IMR-90 (cell line): ENCODE measurements around the gene FMN1. TPM values are rescaled to one million over a fixed set of nuclear protein-coding genes. Genes with fewer than 3 reads are reported as not detected.

Experiments
- ATAC-seq: fragments of 200-7000 bp; cut with Tn5 transposase; 2 replicates; pipeline ENCODE4 v1.9.1; 2020; ENCODE audit warnings: low read depth, mild to moderate bottlenecking, moderate library complexity
- BruUV-seq: library from RNA; stranded (reverse); fragments of 400-500 nt; replicated peaks from 2 replicates; lab custom pipeline; 2021; lab: Mats Ljungman, UMichigan
- CTCF ChIA-PET: fragments of 300-600 bp; formaldehyde crosslinking; extraction: SDS; loops from one replicate; lab custom pipeline; 2021; ENCODE audit warnings: antibody characterized with exemption; lab: Yijun Ruan, JAX
- POLR2A ChIA-PET: fragments of 300-600 bp; sonication (Branson Sonifier 250); formaldehyde crosslinking; loops from one replicate; lab custom pipeline; 2022; ENCODE audit warnings: antibody characterized with exemption; ENCODE audit not compliant: unreplicated experiment; lab: Charles Lee
- DNase-seq: peaks from one replicate; pipeline ENCODE4 v3.0.0; 2013
- H2AFZ ChIP-seq: replicated peaks from 2 replicates; pipeline ENCODE3; 2013; ENCODE audit warnings: low read length, mild to moderate bottlenecking; ENCODE audit not compliant: poor library complexity
- H2AK5ac ChIP-seq: 2 replicates; pipeline ENCODE4 v1.6.1; 2013; ENCODE audit warnings: low read depth, low read length, inconsistent platforms
- H2AK9ac ChIP-seq: replicated peaks from 2 replicates; pipeline ENCODE3; 2013; ENCODE audit warnings: mild to moderate bottlenecking, low read depth, low read length, moderate library complexity; ENCODE audit not compliant: poor library complexity
- H2BK120ac ChIP-seq: 2 replicates; pipeline ENCODE4 v1.6.1; 2013; ENCODE audit warnings: low read depth, low read length, inconsistent platforms
- H2BK15ac ChIP-seq: 3 replicates; pipeline ENCODE4 v1.6.1; 2013; ENCODE audit warnings: low read depth, low read length, inconsistent platforms
- H2BK20ac ChIP-seq: 2 replicates; pipeline ENCODE4 v1.6.1; 2013; ENCODE audit warnings: low read depth, mild to moderate bottlenecking, inconsistent platforms, low read length, moderate library complexity
- H2BK5ac ChIP-seq: 2 replicates; pipeline ENCODE4 v1.6.1; 2013; ENCODE audit warnings: mild to moderate bottlenecking, low read depth, low read length, inconsistent platforms; ENCODE audit not compliant: poor library complexity, severe bottlenecking
- H3K14ac ChIP-seq: replicated peaks from 2 replicates; pipeline ENCODE4 v1.6.1; 2013; ENCODE audit warnings: low read depth, low read length, inconsistent platforms
- H3K18ac ChIP-seq: 2 replicates; pipeline ENCODE4 v1.6.1; 2013; ENCODE audit warnings: low read depth, low read length, control low read depth
- H3K23ac ChIP-seq: 2 replicates; pipeline ENCODE4 v1.6.1; 2013; ENCODE audit warnings: low read depth, low read length, inconsistent platforms
- H3K27ac ChIP-seq: 2 replicates; pipeline ENCODE4 v1.5.1; 2013; ENCODE audit warnings: mild to moderate bottlenecking, control low read depth, low read length; ENCODE audit not compliant: insufficient read depth
- H3K27me3 ChIP-seq: 2 replicates; pipeline ENCODE4 v1.6.1; 2013; ENCODE audit warnings: low read length; ENCODE audit not compliant: control insufficient read depth, insufficient read depth
- H3K36me3 ChIP-seq: 2 replicates; pipeline ENCODE4 v1.6.1; 2013; ENCODE audit warnings: low read length, mixed read lengths; ENCODE audit not compliant: control insufficient read depth, insufficient read depth
- H3K4ac ChIP-seq: 2 replicates; pipeline ENCODE4 v1.6.1; 2013; ENCODE audit warnings: low read depth, low read length, inconsistent platforms
- H3K4me1 ChIP-seq: 2 replicates; pipeline ENCODE4 v1.6.1; 2013; ENCODE audit warnings: low read length, mixed read lengths; ENCODE audit not compliant: control insufficient read depth, insufficient read depth
- H3K4me2 ChIP-seq: 2 replicates; pipeline ENCODE4 v1.6.1; 2013; ENCODE audit warnings: low read depth, mild to moderate bottlenecking, control low read depth, low read length, moderate library complexity
- H3K4me3 ChIP-seq: 2 replicates; pipeline ENCODE4 v1.5.1; 2013; ENCODE audit warnings: low read depth, mild to moderate bottlenecking, control low read depth, low read length, moderate library complexity; ENCODE audit not compliant: insufficient read depth
- H3K56ac ChIP-seq: 2 replicates; pipeline ENCODE4 v1.6.1; 2013; ENCODE audit warnings: low read length, inconsistent platforms; ENCODE audit not compliant: insufficient read depth; ENCODE audit errors: extremely low read depth
- H3K79me1 ChIP-seq, 2 experiments: 2 replicates each; pipeline ENCODE4 v1.6.1; 2013; ENCODE audit warnings: low read length in 2 of 2, inconsistent platforms in 1 of 2, low read depth in 1 of 2
- H3K9ac ChIP-seq: 2 replicates; pipeline ENCODE4 v1.6.1; 2013; ENCODE audit warnings: low read depth, low read length, control low read depth
- H3K9me1 ChIP-seq: 2 replicates; pipeline ENCODE4 v1.6.1; 2013; ENCODE audit warnings: low read length, inconsistent platforms; ENCODE audit not compliant: insufficient read depth
- H3K9me3 ChIP-seq: 2 replicates; pipeline ENCODE4 v1.6.1; 2013; ENCODE audit warnings: low read length; ENCODE audit not compliant: control insufficient read depth, insufficient read depth
- H4K20me1 ChIP-seq: 2 replicates; pipeline ENCODE4 v1.6.1; 2013; ENCODE audit warnings: low read length, inconsistent platforms; ENCODE audit not compliant: insufficient read depth
- H4K5ac ChIP-seq: 2 replicates; pipeline ENCODE4 v1.6.1; 2013; ENCODE audit warnings: mild to moderate bottlenecking, low read depth, low read length, control low read depth
- H4K8ac ChIP-seq, 2 experiments: 2 replicates each; pipeline ENCODE4 v1.6.1; 2013; ENCODE audit warnings: low read depth in 2 of 2, low read length in 2 of 2, control low read depth in 1 of 2, inconsistent platforms in 1 of 2
- H4K91ac ChIP-seq: 2 replicates; pipeline ENCODE4 v1.6.1; 2013; ENCODE audit warnings: low read depth, low read length, inconsistent platforms; ENCODE audit not compliant: insufficient read depth
- BHLHE40 ChIP-seq: fragments of 150-350 bp; IDR thresholded peaks from 2 replicates; pipeline ENCODE4 v1.6.1; 2016; ENCODE audit warnings: mild to moderate bottlenecking, low read depth, low read length
- CEBPB ChIP-seq: IDR thresholded peaks from 2 replicates; pipeline ENCODE4 v1.6.1; 2012; ENCODE audit warnings: low read depth, low read length, improper control_type of control experiment
- CHD1 ChIP-seq: IDR thresholded peaks from 2 replicates; pipeline ENCODE4 v1.6.1; 2012; ENCODE audit warnings: low read depth, low read length, improper control_type of control experiment
- CTCF ChIP-seq: conservative IDR thresholded peaks from 2 replicates; pipeline ENCODE4 v1.5.1; 2012; ENCODE audit warnings: mild to moderate bottlenecking, low read depth, low read length, improper control_type of control experiment
- ELK1 ChIP-seq: fragments of 150-350 bp; IDR thresholded peaks from 2 replicates; pipeline ENCODE4 v1.6.1; 2016; ENCODE audit warnings: low read depth, mild to moderate bottlenecking, low read length, moderate library complexity, borderline replicate concordance
- FOS ChIP-seq: fragments of 150-350 bp; IDR thresholded peaks from 2 replicates; pipeline ENCODE4 v1.6.1; 2016; ENCODE audit warnings: low read depth, low read length
- MAFK ChIP-seq: IDR thresholded peaks from 2 replicates; pipeline ENCODE4 v1.6.1; 2012; ENCODE audit warnings: low read depth, low read length, improper control_type of control experiment
- MAZ ChIP-seq: IDR thresholded peaks from 2 replicates; pipeline ENCODE4 v1.6.1; 2012; ENCODE audit warnings: low read depth, mild to moderate bottlenecking, low read length, improper control_type of control experiment, moderate library complexity, borderline replicate concordance
- MXI1 ChIP-seq: IDR thresholded peaks from 2 replicates; pipeline ENCODE4 v1.6.1; 2012; ENCODE audit warnings: low read depth, mild to moderate bottlenecking, low read length, moderate library complexity, borderline replicate concordance
- NFE2L2 ChIP-seq: fragments of 150-350 bp; IDR thresholded peaks from 2 replicates; pipeline ENCODE4 v1.6.1; 2016; ENCODE audit warnings: low read depth, mild to moderate bottlenecking, low read length
- POLR2A ChIP-seq: IDR thresholded peaks from 2 replicates; pipeline ENCODE4 v1.6.1; 2012; ENCODE audit warnings: mild to moderate bottlenecking, low read depth, low read length
- RAD21 ChIP-seq: IDR thresholded peaks from 2 replicates; pipeline ENCODE4 v1.6.1; 2012; ENCODE audit warnings: low read length, improper control_type of control experiment
- RCOR1 ChIP-seq: IDR thresholded peaks from 2 replicates; pipeline ENCODE4 v1.6.1; 2012; ENCODE audit warnings: mild to moderate bottlenecking, low read length, improper control_type of control experiment; ENCODE audit not compliant: insufficient replicate concordance
- RFX5 ChIP-seq: IDR thresholded peaks from 2 replicates; pipeline ENCODE4 v1.8.0; 2012; ENCODE audit warnings: low read depth, mild to moderate bottlenecking, low read length, moderate library complexity
- SMC3 ChIP-seq: fragments of 150-350 bp; IDR thresholded peaks from 2 replicates; pipeline ENCODE4 v1.6.1; 2016; ENCODE audit warnings: low read depth, mild to moderate bottlenecking, antibody characterized with exemption, low read length, moderate library complexity
- USF2 ChIP-seq: fragments of 150-350 bp; IDR thresholded peaks from 2 replicates; pipeline ENCODE4 v1.6.1; 2017; ENCODE audit warnings: mild to moderate bottlenecking, antibody characterized with exemption, low read length, low read depth
- WGBS, 2 experiments: methylation state at CpG; one replicate each; pipeline versions ENCODE4 v1.1.5 to v1.1.7; 2013; ENCODE audit warnings: missing lambda C conversion rate in 2 of 2; ENCODE audit not compliant: insufficient read length in 1 of 2; ENCODE audit errors: extremely low coverage in 2 of 2; 5-methylcytosine and 5-hydroxymethylcytosine counted together
- dilution Hi-C: fragments of 300-500 bp; cut with HindIII; formaldehyde crosslinking; loops from one replicate; pipeline ENCODE4 v1.14.3; 2018; ENCODE audit warnings: low sequenced_read_pairs; ENCODE audit not compliant: unreplicated experiment
- in situ Hi-C: fragments of 300-500 bp; cut with MboI; formaldehyde crosslinking; loops from 3 replicates; pipeline ENCODE4 v1.14.3; 2019; ENCODE audit warnings: low sequenced_read_pairs, inconsistent platforms, mixed read lengths
- intact Hi-C: fragments of 100-400 bp; cut with micrococcal nuclease; formaldehyde crosslinking; loops from 2 replicates; pipeline ENCODE4 v1.10.0; 2022
- polyA plus RNA-seq, 3 experiments: library from polyadenylated mRNA; depleted of rRNA; stranded (reverse); fragments of >200 nt; gene quantifications; 2 replicates each; pipeline ENCODE4 v1.2.3, GENCODE V29; 2012; ENCODE audit warnings: low replicate concordance in 1 of 3
- total RNA-seq: library from RNA; depleted of rRNA; stranded (reverse); fragments of >200 nt; gene quantifications from 2 replicates; pipeline ENCODE4 v1.2.3, GENCODE V29; 2012

Gene FMN1
- total and polyA plus RNA-seq, 2 of the 4 experiments (the other 2 are of a cell fraction) = 7.3 to 17.6 TPM

GRCh38 chr15:32737304-32737703 is 457.2 kb downstream of the FMN1 start:
- Histone ChIP-seq H4K91ac (no peak overlapping the region), H3K4me1 (no peaks in the 10 kb centered on the region), H3K9me3 (peaks cover 2% of the 10 kb centered on the region; the same call in 1 of the 2 replicates), H4K20me1 (peaks cover 28% of the 10 kb centered on the region), H2BK20ac (no peak overlapping the region), H3K9ac (no peak overlapping the region), H3K27ac (no peak overlapping the region), H3K4ac (no peak overlapping the region), H3K56ac (no peak overlapping the region), H2BK15ac (no peak overlapping the region), H3K18ac (no peak overlapping the region), H3K27me3 (no peaks in the 10 kb centered on the region), H3K14ac (no peak overlapping the region), H2AK9ac (no peak overlapping the region), H3K4me3 (no peak overlapping the region), H3K9me1 (no peaks in the 10 kb centered on the region), H4K8ac (no peak overlapping the region), H2BK5ac (no peak overlapping the region), H4K5ac (no peak overlapping the region), H3K23ac (no peak overlapping the region), H2AK5ac (no peak overlapping the region), H3K4me2 (no peak overlapping the region), H2BK120ac (no peak overlapping the region), H2AFZ (no peak overlapping the region), H3K36me3 (peaks cover 28% of the 10 kb centered on the region), H3K79me1 (peaks cover 4 to 12% of the 10 kb centered on the region in 2 experiments; a peak in 2 of 4 replicates)
- peak; percentile 65 for DNase-seq
- peak; percentile 10 for ATAC-seq
- CTCF ChIA-PET = no interaction called here
- no CpG with 5 or more reads among the region's 4 CpGs for WGBS, 2 experiments
- BruUV-seq = no TSS peak
- no peak for TF ChIP-seq RAD21
- TF ChIP-seq SMC3 = no peak
- TF ChIP-seq POLR2A = no peak; the same call in 1 of the 2 replicates
- no peak for TF ChIP-seq RCOR1
- no peak for TF ChIP-seq FOS
- no peak for TF ChIP-seq USF2
- TF ChIP-seq CTCF = no peak
- no peak for TF ChIP-seq MXI1
- no peak for TF ChIP-seq CHD1
- no peak for TF ChIP-seq RFX5
- no peak for TF ChIP-seq CEBPB
- no peak for TF ChIP-seq NFE2L2
- TF ChIP-seq BHLHE40 = no peak
- no peak for TF ChIP-seq MAFK
- no peak for TF ChIP-seq MAZ
- TF ChIP-seq ELK1 = no peak
- intact Hi-C loops (no loop called here), dilution Hi-C loops (no loop called here), in situ Hi-C loops (no loop called here)
- POLR2A ChIA-PET = no interaction called here
